ENCODE data around the gene ZNF316.

Gene ZNF316

GRCh38 chr7:6691103-6691502 lies 54.0 kb downstream of the ZNF316 start:
- DNase-seq (ENCODE audit: low read depth) = no peak

- no peak for DNase-seq (ENCODE audit: low read depth)
These were observed 54.5 kb downstream of the ZNF316 start for GRCh38 chr7:6691609-6692106.

GRCh38 chr7:6700793-6701192 lies 63.7 kb downstream of the ZNF316 start:
- DNase-seq (ENCODE audit: low read depth) = no peak

- DNase-seq (ENCODE audit: low read depth) = no peak
These were observed 64.7 kb downstream of the ZNF316 start for GRCh38 chr7:6701860-6702259.

All from stimulated activated CD8-positive, alpha-beta memory T cell treated with anti-CD3 and anti-CD28 coated beads, Interleukin-12 subunit alpha, Interleukin-12 subunit beta, amount 100 ng/mL, for 1 hour (primary cell).